Measurements from ENCODE around the gene MINDY4. TPM values are rescaled to one million over a fixed set of nuclear protein-coding genes. Genes with fewer than 3 reads are reported as not detected.

The MINDY4 gene
- total RNA-seq, 1 donor from 2014 or later, result 5.2 TPM

GRCh38 chr7:30775992-30776391 is 4.8 kb downstream of the MINDY4 start:
- DNase-seq, result no peak

- DNase-seq, result no peak
These were observed 5.8 kb downstream of the MINDY4 start for GRCh38 chr7:30776971-30777370.

- no peak for DNase-seq
These were observed 7.2 kb downstream of the MINDY4 start for GRCh38 chr7:30778255-30779025.

- no peak for DNase-seq
These were observed 8.4 kb downstream of the MINDY4 start for GRCh38 chr7:30779574-30779973.

- no peak for DNase-seq
These were observed 9.7 kb downstream of the MINDY4 start for GRCh38 chr7:30780941-30781340.

GRCh38 chr7:30782690-30783089 is 11.5 kb downstream of the MINDY4 start:
- DNase-seq, result no peak

- no peak for DNase-seq
These were observed 14.6 kb downstream of the MINDY4 start for GRCh38 chr7:30785786-30786185.

- DNase-seq, result no peak
These were observed 16.3 kb downstream of the MINDY4 start for GRCh38 chr7:30787486-30787885.

- no peak for DNase-seq
These were observed 17.6 kb downstream of the MINDY4 start for GRCh38 chr7:30788640-30789333.

- DNase-seq, result no peak
These were observed 18.1 kb downstream of the MINDY4 start for GRCh38 chr7:30789334-30789711.

- DNase-seq, result no peak
These were observed 19.1 kb downstream of the MINDY4 start for GRCh38 chr7:30790356-30790755.

- DNase-seq, result no peak
These were observed 19.9 kb downstream of the MINDY4 start for GRCh38 chr7:30791114-30791513.

- DNase-seq, result no peak
These were observed 24.1 kb downstream of the MINDY4 start for GRCh38 chr7:30795161-30795948.

GRCh38 chr7:30796105-30796869 is 25.1 kb downstream of the MINDY4 start:
- DNase-seq, result no peak

- DNase-seq, result no peak
These were observed 26.2 kb downstream of the MINDY4 start for GRCh38 chr7:30797176-30798040.

- no peak for DNase-seq
These were observed 28.2 kb downstream of the MINDY4 start for GRCh38 chr7:30799206-30799975.

- DNase-seq, result no peak
These were observed 28.9 kb downstream of the MINDY4 start for GRCh38 chr7:30799976-30800661.

- DNase-seq, result peak; percentile 78
These were observed 29.6 kb downstream of the MINDY4 start for GRCh38 chr7:30800785-30801252.

- DNase-seq, result no peak
These were observed 31.6 kb downstream of the MINDY4 start for GRCh38 chr7:30802812-30803211.
